GM23248 (cell line): Measurements from ENCODE around the gene MAPK8. TPM values are rescaled to one million over a fixed set of nuclear protein-coding genes. Genes with fewer than 3 reads are reported as not detected.

Source experiments
- DNase-seq: peaks from one replicate; pipeline ENCODE4 v3.0.0-alpha.2; 2015
- H2AFZ ChIP-seq: fragments of 200-600 bp; sonication (generic); 2 replicates; pipeline ENCODE4 v1.6.1; 2016; ENCODE audit warnings: antibody characterized with exemption
- H3F3A ChIP-seq: fragments of 200-600 bp; sonication (generic); 2 replicates; pipeline ENCODE4 v1.6.1; 2016; ENCODE audit warnings: mild to moderate bottlenecking, antibody characterized with exemption, mixed run types; ENCODE audit not compliant: insufficient read depth
- H3K27ac ChIP-seq: fragments of 200-600 bp; sonication (generic); 2 replicates; pipeline ENCODE4 v1.5.1; 2016; ENCODE audit warnings: mild to moderate bottlenecking
- H3K27me3 ChIP-seq: fragments of 200-600 bp; sonication (generic); replicated peaks from 2 replicates; pipeline ENCODE4 v1.6.1; 2016; ENCODE audit warnings: mild to moderate bottlenecking; ENCODE audit not compliant: insufficient read depth
- H3K36me3 ChIP-seq: fragments of 200-600 bp; sonication (generic); 2 replicates; pipeline ENCODE4 v1.6.1; 2016; ENCODE audit warnings: low read depth, mild to moderate bottlenecking
- H3K4me1 ChIP-seq: fragments of 200-600 bp; sonication (generic); 2 replicates; pipeline ENCODE4 v1.6.1; 2016; ENCODE audit warnings: mild to moderate bottlenecking; ENCODE audit not compliant: insufficient read depth
- H3K4me2 ChIP-seq: fragments of 200-600 bp; sonication (generic); one replicate; pipeline ENCODE4 v1.6.1; 2016; ENCODE audit warnings: mild to moderate bottlenecking; ENCODE audit not compliant: unreplicated experiment
- H3K4me3 ChIP-seq: fragments of 200-600 bp; sonication (generic); 2 replicates; pipeline ENCODE4 v1.5.1; 2016; ENCODE audit warnings: mild to moderate bottlenecking
- H3K79me2 ChIP-seq: fragments of 200-600 bp; sonication (generic); 2 replicates; pipeline ENCODE4 v1.6.1; 2016; ENCODE audit warnings: mild to moderate bottlenecking; ENCODE audit not compliant: insufficient read depth
- H3K9ac ChIP-seq: fragments of 200-600 bp; sonication (generic); 2 replicates; pipeline ENCODE4 v1.6.1; 2016; ENCODE audit warnings: mild to moderate bottlenecking
- H3K9me2 ChIP-seq: fragments of 200-600 bp; sonication (generic); 2 replicates; pipeline ENCODE4 v1.6.1; 2016; ENCODE audit warnings: mixed run types, mild to moderate bottlenecking, moderate library complexity; ENCODE audit not compliant: insufficient read depth
- H3K9me3 ChIP-seq: fragments of 200-600 bp; sonication (generic); one replicate; pipeline ENCODE4 v1.6.1; 2017; ENCODE audit warnings: low read depth
- H4K20me1 ChIP-seq: fragments of 200-600 bp; sonication (generic); 2 replicates; pipeline ENCODE4 v1.6.0; 2016; ENCODE audit not compliant: insufficient read depth
- EZH2 ChIP-seq: fragments of 200-600 bp; sonication (generic); IDR thresholded peaks from 2 replicates; pipeline ENCODE4 v1.6.1; 2018; ENCODE audit warnings: antibody characterized with exemption, mild to moderate bottlenecking; ENCODE audit not compliant: insufficient read depth, poor library complexity, severe bottlenecking
- EZH2phosphoT487 ChIP-seq: fragments of 200-600 bp; sonication (generic); IDR thresholded peaks from 2 replicates; pipeline ENCODE4 v1.6.1; 2018; ENCODE audit warnings: antibody characterized with exemption, moderate library complexity, mild to moderate bottlenecking, low read depth; ENCODE audit not compliant: insufficient read depth
- WGBS, 2 experiments: methylation state at CpG; one replicate each; pipeline ENCODE4 v1.1.6; 2015 to 2017; ENCODE audit warnings: low lambda C conversion rate in 2 of 2, low coverage in 1 of 2; ENCODE audit errors: missing lambda C conversion rate in 2 of 2; 5-methylcytosine and 5-hydroxymethylcytosine counted together
- in situ Hi-C: fragments of 300-500 bp; cut with MboI; formaldehyde crosslinking; loops from 2 replicates; pipeline ENCODE4 v1.15.0; 2020
- polyA plus RNA-seq: library from polyadenylated mRNA; unstranded; fragments of >200 nt; fragmentation: Nextera tagmentation; extraction: Ambion mirVana; gene quantifications from 2 replicates; pipeline ENCODE4 v1.2.1, GENCODE V29; 2016
- total RNA-seq: library from RNA; depleted of rRNA; stranded (reverse); fragments of >200 nt; shearing (Covaris generic); gene quantifications from 2 replicates; pipeline ENCODE4 v1.2.3, GENCODE V29; 2014

MAPK8 gene
- total and polyA plus RNA-seq, 2 experiments from 2014 or later = 44.4 to 78.7 TPM

GRCh38 chr10:48477616-48478015, 171.1 kb downstream of the MAPK8 start:
- H3K36me3 ChIP-seq = peaks cover 13% of the 10 kb centered on the region
- no peak overlapping the region for H3K9ac ChIP-seq
- no peak for DNase-seq
- H3K9me2 ChIP-seq = no peaks in the 10 kb centered on the region
- in situ Hi-C loops = no loop called here
- H2AFZ ChIP-seq = no peak overlapping the region
- peaks cover 18% of the 10 kb centered on the region; the same call in 1 of the 2 replicates for H3F3A ChIP-seq
- TF ChIP-seq EZH2 (no peak), EZH2phosphoT487 (no peak)
- 70 to 76% methylated on average over 4 of the region's 4 CpGs for WGBS, 2 experiments
- H3K79me2 ChIP-seq = peaks cover 76% of the 10 kb centered on the region
- H3K4me3 ChIP-seq = no peak overlapping the region
- H3K27me3 ChIP-seq = no peaks in the 10 kb centered on the region
- no peak overlapping the region for H3K27ac ChIP-seq
- no peak overlapping the region for H3K4me2 ChIP-seq
- no peaks in the 10 kb centered on the region for H4K20me1 ChIP-seq
- H3K9me3 ChIP-seq = no peaks in the 10 kb centered on the region
- no peaks in the 10 kb centered on the region for H3K4me1 ChIP-seq

GRCh38 chr10:48478469-48478868, 172.0 kb downstream of the MAPK8 start:
- Histone ChIP-seq H3K27me3 (no peaks in the 10 kb centered on the region), H3K9me2 (no peaks in the 10 kb centered on the region), H3F3A (peaks cover 18% of the 10 kb centered on the region; the same call in 1 of the 2 replicates), H3K4me1 (no peaks in the 10 kb centered on the region), H4K20me1 (0 out of 2 replicates have a peak, but pooled peaks cover 4% of the 10 kb centered on the region), H3K79me2 (peaks cover 76% of the 10 kb centered on the region), H3K9me3 (no peaks in the 10 kb centered on the region), H3K36me3 (peaks cover 6% of the 10 kb centered on the region; the same call in 1 of the 2 replicates), H3K9ac (no peak overlapping the region), H3K4me3 (no peak overlapping the region), H3K4me2 (no peak overlapping the region), H2AFZ (no peak overlapping the region), H3K27ac (no peak overlapping the region)
- in situ Hi-C loops = no loop called here
- no peak for DNase-seq
- WGBS, 2 experiments = 96 to 100% methylated on average over 5 of the region's 5 CpGs
- TF ChIP-seq EZH2 (no peak), EZH2phosphoT487 (no peak)

GRCh38 chr10:48478980-48479811, 172.7 kb downstream of the MAPK8 start:
- Histone ChIP-seq H3K36me3 (peaks cover 5% of the 10 kb centered on the region; the same call in 1 of the 2 replicates), H2AFZ (no peak overlapping the region), H3F3A (peaks cover 13% of the 10 kb centered on the region; the same call in 1 of the 2 replicates), H3K4me1 (no peaks in the 10 kb centered on the region), H3K4me2 (no peak overlapping the region), H3K4me3 (no peak overlapping the region), H4K20me1 (0 out of 2 replicates have a peak, but pooled peaks cover 4% of the 10 kb centered on the region), H3K9me2 (no peaks in the 10 kb centered on the region), H3K27ac (no peak overlapping the region), H3K9me3 (no peaks in the 10 kb centered on the region), H3K9ac (no peak overlapping the region), H3K79me2 (peaks cover 77% of the 10 kb centered on the region), H3K27me3 (no peaks in the 10 kb centered on the region)
- in situ Hi-C loops = no loop called here
- 87 to 91% methylated on average over 29 to 30 of the region's 30 CpGs for WGBS, 2 experiments
- no peak for TF ChIP-seq EZH2
- no peak for TF ChIP-seq EZH2phosphoT487
- no peak for DNase-seq

DNA sequence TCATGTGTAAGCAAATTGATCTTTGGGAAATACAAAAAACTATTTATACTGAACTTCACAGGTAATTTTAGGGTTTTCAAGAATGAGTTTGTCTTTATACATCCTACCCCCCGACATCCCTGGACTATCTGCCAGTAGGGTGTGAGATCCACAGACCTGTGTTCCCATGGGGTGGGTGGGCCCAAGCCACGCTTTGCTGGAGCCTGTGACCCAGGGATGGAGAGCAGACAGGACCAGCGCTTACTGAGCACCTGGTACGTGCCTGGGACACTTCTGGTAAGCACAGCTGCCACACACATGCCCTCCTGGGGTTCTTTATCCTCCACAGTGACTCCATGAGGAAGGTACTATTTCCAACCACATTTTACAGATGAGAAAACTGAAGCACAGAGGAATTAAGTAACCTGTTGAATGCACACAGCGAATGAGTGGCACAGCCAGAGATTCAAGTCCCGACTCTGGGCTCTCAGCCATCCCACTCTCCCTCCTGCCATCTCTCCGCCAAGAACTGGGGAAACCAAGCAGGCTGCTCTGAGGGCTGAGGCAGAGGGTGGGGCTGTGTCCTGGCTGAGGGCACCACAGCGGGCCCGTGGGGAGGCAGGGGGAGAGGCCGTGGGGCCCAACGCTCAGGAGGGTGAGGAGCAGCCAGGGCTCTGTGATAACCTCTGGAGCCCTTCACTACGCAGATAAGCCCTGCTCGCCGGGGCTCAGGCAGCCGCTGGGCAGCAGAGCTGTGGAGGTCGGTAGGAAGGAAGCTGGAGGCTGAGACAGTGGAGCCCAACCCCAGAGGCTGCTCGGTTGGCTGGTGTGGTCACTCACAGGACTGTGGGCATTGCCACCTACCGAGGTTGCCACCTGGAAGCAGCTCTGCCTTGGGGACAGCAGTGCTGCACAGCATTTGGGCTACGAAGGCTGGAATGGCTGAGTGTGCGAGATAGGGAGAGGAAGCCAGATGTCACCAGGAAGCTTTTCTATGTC, 174.2 kb downstream of the MAPK8 start:
- Histone ChIP-seq H3K4me1 (no peaks in the 10 kb centered on the region), H4K20me1 (0 out of 2 replicates have a peak, but pooled peaks cover 4% of the 10 kb centered on the region), H3K9me2 (no peaks in the 10 kb centered on the region), H3K9ac (no peak overlapping the region), H3K27ac (no peak overlapping the region), H3K4me3 (no peak overlapping the region), H3K36me3 (no peaks in the 10 kb centered on the region; the same call in 1 of the 2 replicates), H3K9me3 (no peaks in the 10 kb centered on the region), H3K4me2 (no peak overlapping the region), H3F3A (0 out of 2 replicates have a peak, but pooled peaks cover 19% of the 10 kb centered on the region), H2AFZ (no peak overlapping the region), H3K79me2 (peaks cover 78% of the 10 kb centered on the region), H3K27me3 (no peaks in the 10 kb centered on the region)
- in situ Hi-C loops = no loop called here
- DNase-seq = no peak
- TF ChIP-seq EZH2 (no peak), EZH2phosphoT487 (no peak)
- 86 to 89% methylated on average over 16 to 19 of the region's 20 CpGs for WGBS, 2 experiments
